Liver (tissue), 9 donors: ENCODE data around the gene TRIM9. TPM values are rescaled to one million over a fixed set of nuclear protein-coding genes. Genes with fewer than 3 reads are reported as not detected.

Experiments used
- DNase-seq: peaks from one replicate; pipeline ENCODE4 v3.0.0-alpha.2; 2017; ENCODE audit warnings: low spot score
- H3K27ac ChIP-seq, 2 donors: one replicate each; pipeline ENCODE4 v1.7.0; 2013; ENCODE audit warnings: inconsistent platforms in 2 of 2, low read length in 2 of 2, control low read depth in 1 of 2, low read depth in 1 of 2, mild to moderate bottlenecking in 1 of 2
- H3K27me3 ChIP-seq, 4 donors: one replicate each; pipeline versions ENCODE4 v1.6.1 to v1.7.0; 2013; ENCODE audit warnings: low read length in 3 of 4, inconsistent platforms in 1 of 4, mild to moderate bottlenecking in 1 of 4, moderate library complexity in 1 of 4; ENCODE audit not compliant: control insufficient read depth in 4 of 4, insufficient read depth in 4 of 4
- H3K36me3 ChIP-seq, 4 donors: one replicate each; pipeline versions ENCODE4 v1.6.1 to v1.7.0; 2013; ENCODE audit warnings: low read length in 3 of 4, mild to moderate bottlenecking in 3 of 4, low read depth in 1 of 4, moderate library complexity in 1 of 4; ENCODE audit not compliant: control insufficient read depth in 4 of 4, insufficient read depth in 3 of 4
- H3K4me1 ChIP-seq, 4 donors: one replicate each; pipeline versions ENCODE4 v1.6.1 to v1.7.0; 2013; ENCODE audit warnings: low read length in 3 of 4, mild to moderate bottlenecking in 3 of 4, moderate library complexity in 1 of 4; ENCODE audit not compliant: control insufficient read depth in 4 of 4, insufficient read depth in 4 of 4
- H3K4me3 ChIP-seq, 3 donors: one replicate each; pipeline versions ENCODE4 v1.6.1 to v1.7.0; 2013; ENCODE audit warnings: low read length in 3 of 3, control low read depth in 1 of 3, low read depth in 1 of 3, mild to moderate bottlenecking in 1 of 3
- H3K9ac ChIP-seq, 2 donors: one replicate each; pipeline ENCODE4 v1.7.0; 2013; ENCODE audit warnings: low read length in 2 of 2, mild to moderate bottlenecking in 2 of 2, moderate library complexity in 2 of 2, control low read depth in 1 of 2, low read depth in 1 of 2
- H3K9me3 ChIP-seq, 4 donors: one replicate each; pipeline versions ENCODE4 v1.6.1 to v1.7.0; 2013; ENCODE audit warnings: low read length in 3 of 4; ENCODE audit not compliant: control insufficient read depth in 4 of 4
- EGR1 ChIP-seq, 2 donors: IDR thresholded peaks; 2 replicates each; pipeline ENCODE4 v1.6.1; 2016 to 2018; ENCODE audit warnings: antibody characterized with exemption in 2 of 2, low read depth in 2 of 2
- FOXA1 ChIP-seq: IDR thresholded peaks from 2 replicates; pipeline ENCODE4 v1.6.1; 2016; ENCODE audit warnings: antibody characterized with exemption
- FOXA2 ChIP-seq: IDR thresholded peaks from 2 replicates; pipeline ENCODE4 v1.6.1; 2016; ENCODE audit warnings: antibody characterized with exemption
- GABPA ChIP-seq, 2 donors: IDR thresholded peaks in 1 of 2; conservative IDR thresholded peaks in 1 of 2; 2 replicates each; pipeline ENCODE4 v1.6.1; 2016; ENCODE audit warnings: antibody characterized with exemption in 2 of 2, mild to moderate bottlenecking in 1 of 2, moderate library complexity in 1 of 2
- HNF4A ChIP-seq, 2 donors: conservative IDR thresholded peaks; 2 replicates each; pipeline ENCODE4 v1.6.1; 2016; ENCODE audit warnings: antibody characterized with exemption in 2 of 2, mild to moderate bottlenecking in 2 of 2
- HNF4G ChIP-seq: IDR thresholded peaks from 2 replicates; pipeline ENCODE4 v1.6.1; 2016; ENCODE audit warnings: antibody characterized with exemption
- JUND ChIP-seq, 2 donors: IDR thresholded peaks; 2 replicates each; pipeline ENCODE4 v1.6.1; 2016; ENCODE audit warnings: antibody characterized with exemption in 2 of 2
- NR2F2 ChIP-seq: IDR thresholded peaks from 2 replicates; pipeline ENCODE4 v1.6.1; 2016; ENCODE audit warnings: antibody characterized with exemption
- RAD21 ChIP-seq, 2 donors: IDR thresholded peaks; 2 replicates each; pipeline ENCODE4 v1.6.1; 2016; ENCODE audit warnings: antibody characterized with exemption in 2 of 2, mild to moderate bottlenecking in 2 of 2
- RXRA ChIP-seq, 2 donors: IDR thresholded peaks; 2 replicates each; pipeline ENCODE4 v1.6.1; 2017 to 2018; ENCODE audit warnings: antibody characterized with exemption in 2 of 2, mild to moderate bottlenecking in 1 of 2
- TAF1 ChIP-seq: conservative IDR thresholded peaks from 2 replicates; pipeline ENCODE4 v1.6.1; 2016; ENCODE audit warnings: antibody characterized with exemption, mild to moderate bottlenecking
- YY1 ChIP-seq: IDR thresholded peaks from 2 replicates; pipeline ENCODE4 v1.6.1; 2016; ENCODE audit warnings: antibody characterized with exemption, mild to moderate bottlenecking
- WGBS: extraction: QIAGEN DNeasy Blood & Tissue Kit; methylation state at CpG from one replicate; pipeline ENCODE4 v1.1.7; 2013; 5-methylcytosine and 5-hydroxymethylcytosine counted together
- polyA plus RNA-seq, 2 donors: library from polyadenylated mRNA; stranded (reverse) in 1 of 2; unstranded in 1 of 2; fragments of 200-250 nt in 1 of 2; fragments of >200 nt in 1 of 2; fragmentation: Nextera tagmentation in 1 of 2; extraction: Ambion mirVana in 1 of 2; gene quantifications; one replicate each; pipeline versions ENCODE4 v1.2.1 to v1.2.3, GENCODE V29; 2013 to 2015
- total RNA-seq, 2 donors: library from RNA; depleted of rRNA; stranded (reverse); fragments of >200 nt; gene quantifications; one replicate each; pipeline ENCODE4 v1.2.3, GENCODE V29; 2014
- TF ChIP-seq, protein P1 (sequence below): fragments of 150-350 bp; IDR thresholded peaks from 2 replicates; pipeline ENCODE4 v1.5.1; 2017; ENCODE audit warnings: improper control_type of control experiment, low read depth, low read length; ENCODE audit not compliant: missing input control
- TF ChIP-seq, protein P2 (sequence below): IDR thresholded peaks from 2 replicates; pipeline ENCODE4 v1.6.1; 2016; ENCODE audit warnings: antibody characterized with exemption
- TF ChIP-seq, protein P3 (sequence below): IDR thresholded peaks from 2 replicates; pipeline ENCODE4 v1.6.1; 2016; ENCODE audit warnings: antibody characterized with exemption
- TF ChIP-seq, protein P4 (sequence below): IDR thresholded peaks from 2 replicates; pipeline ENCODE4 v1.6.1; 2016; ENCODE audit warnings: antibody characterized with exemption
- donor health status: healthy.
- donor health status: healthy.
- donor health status: healthy.
- donor health status: healthy.
- donor health status: healthy.

Gene TRIM9
- total and polyA plus RNA-seq, 4 donors = 0.09 to 1.6 (median 0.18) TPM

DNA sequence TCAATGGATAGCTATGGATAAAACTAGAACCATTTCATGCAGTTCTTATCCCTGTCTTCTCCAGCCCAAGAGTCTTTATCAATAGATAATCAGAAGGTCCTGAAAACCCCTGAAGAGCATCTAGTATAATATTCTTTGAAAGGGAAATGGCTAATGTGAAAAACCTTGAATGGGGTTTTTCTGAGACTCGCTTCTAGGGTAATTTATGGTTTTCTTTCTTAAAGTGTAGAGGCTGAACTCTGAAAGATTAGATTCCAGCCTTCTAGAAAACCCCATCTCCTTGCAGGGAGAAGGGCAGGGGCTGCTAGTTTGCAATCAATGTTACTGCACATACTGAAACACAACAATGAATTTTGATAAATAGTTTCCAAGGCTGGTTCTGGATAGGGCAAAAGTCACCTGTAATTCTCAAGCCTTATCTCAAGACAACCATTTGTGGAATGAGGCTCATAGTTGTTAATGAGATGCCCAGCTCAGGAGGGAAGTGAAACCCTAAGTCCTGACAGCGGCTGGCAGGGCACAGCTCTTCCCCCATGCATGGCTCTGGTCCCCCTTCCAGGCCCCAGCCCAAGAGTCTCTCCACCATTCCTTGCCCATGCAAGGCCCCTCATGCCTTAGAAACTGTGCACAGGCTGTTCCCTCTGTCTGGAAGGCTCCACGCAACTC is 116.9 kb downstream of the TRIM9 start:
- Histone ChIP-seq H3K36me3 (no peaks in the 10 kb centered on the region), H3K27ac (no peak overlapping the region), H3K27me3 (no peaks in the 10 kb centered on the region), H3K9me3 (no peaks in the 10 kb centered on the region), H3K4me3 (no peak overlapping the region), H3K4me1 (no peaks in the 10 kb centered on the region), H3K9ac (no peak overlapping the region)
- DNase-seq = no peak
- WGBS = 92% methylated on average over 3 of the region's 3 CpGs
- TF ChIP-seq, protein P1, sequence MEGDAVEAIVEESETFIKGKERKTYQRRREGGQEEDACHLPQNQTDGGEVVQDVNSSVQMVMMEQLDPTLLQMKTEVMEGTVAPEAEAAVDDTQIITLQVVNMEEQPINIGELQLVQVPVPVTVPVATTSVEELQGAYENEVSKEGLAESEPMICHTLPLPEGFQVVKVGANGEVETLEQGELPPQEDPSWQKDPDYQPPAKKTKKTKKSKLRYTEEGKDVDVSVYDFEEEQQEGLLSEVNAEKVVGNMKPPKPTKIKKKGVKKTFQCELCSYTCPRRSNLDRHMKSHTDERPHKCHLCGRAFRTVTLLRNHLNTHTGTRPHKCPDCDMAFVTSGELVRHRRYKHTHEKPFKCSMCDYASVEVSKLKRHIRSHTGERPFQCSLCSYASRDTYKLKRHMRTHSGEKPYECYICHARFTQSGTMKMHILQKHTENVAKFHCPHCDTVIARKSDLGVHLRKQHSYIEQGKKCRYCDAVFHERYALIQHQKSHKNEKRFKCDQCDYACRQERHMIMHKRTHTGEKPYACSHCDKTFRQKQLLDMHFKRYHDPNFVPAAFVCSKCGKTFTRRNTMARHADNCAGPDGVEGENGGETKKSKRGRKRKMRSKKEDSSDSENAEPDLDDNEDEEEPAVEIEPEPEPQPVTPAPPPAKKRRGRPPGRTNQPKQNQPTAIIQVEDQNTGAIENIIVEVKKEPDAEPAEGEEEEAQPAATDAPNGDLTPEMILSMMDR = no peak
- TF ChIP-seq, protein P2, sequence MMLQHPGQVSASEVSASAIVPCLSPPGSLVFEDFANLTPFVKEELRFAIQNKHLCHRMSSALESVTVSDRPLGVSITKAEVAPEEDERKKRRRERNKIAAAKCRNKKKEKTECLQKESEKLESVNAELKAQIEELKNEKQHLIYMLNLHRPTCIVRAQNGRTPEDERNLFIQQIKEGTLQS = no peak
- TF ChIP-seq RAD21 (IDR thresholded peaks at IDR 0.05) (no peak), EGR1 (IDR thresholded peaks at IDR 0.05; ENCODE audit: low read depth in 2 of 2) (no peak), GABPA (IDR thresholded peaks at IDR 0.05 in 1 of 2, conservative IDR thresholded peaks at IDR 0.05 in 1 of 2) (no peak)

DNA sequence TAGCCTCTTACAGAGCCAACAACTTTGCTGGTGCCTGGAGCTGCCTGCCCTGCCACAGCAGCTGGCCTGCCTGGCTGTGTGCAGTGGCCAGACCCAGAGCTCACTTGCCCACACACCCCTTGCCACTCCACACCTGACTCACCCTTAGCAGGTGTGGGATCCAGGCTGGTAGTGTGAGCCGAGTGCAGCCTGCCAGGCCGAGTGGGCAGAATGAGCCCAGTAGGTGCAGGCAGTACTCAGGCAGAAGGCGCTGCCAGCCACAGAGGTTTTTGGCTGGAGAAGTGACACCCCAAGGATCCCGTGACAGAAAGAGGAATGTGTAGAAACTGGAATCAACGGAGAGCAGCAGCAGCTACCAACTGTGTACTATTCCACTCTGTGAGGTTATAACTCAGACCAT is 120.8 kb downstream of the TRIM9 start:
- WGBS = 82% methylated on average over 5 of the region's 5 CpGs

DNA sequence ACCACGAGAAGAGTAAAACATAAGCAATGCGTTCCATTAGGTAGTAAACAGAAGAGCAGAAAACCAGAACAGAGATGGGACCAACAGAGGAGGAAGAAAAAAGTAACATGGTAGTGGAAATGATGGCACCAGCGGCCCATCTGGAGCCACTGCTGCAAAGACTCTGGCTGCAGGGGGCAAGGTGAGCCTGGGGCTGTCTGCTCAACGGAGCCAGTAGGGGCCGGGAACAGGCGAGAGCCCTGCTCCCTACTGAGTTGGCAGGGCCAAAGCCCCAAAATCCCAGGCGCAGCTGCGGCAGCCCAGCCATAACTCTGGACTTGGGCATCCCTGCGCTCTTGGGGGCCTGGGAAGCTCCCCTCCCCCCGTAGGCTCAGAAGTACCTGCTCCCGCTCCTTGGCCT is 122.2 kb downstream of the TRIM9 start:
- Histone ChIP-seq H3K27me3 (no peaks in the 10 kb centered on the region), H3K9me3 (no peaks in the 10 kb centered on the region), H3K4me1 (no peaks in the 10 kb centered on the region), H3K27ac (no peak overlapping the region), H3K36me3 (no peaks in the 10 kb centered on the region), H3K9ac (no peak overlapping the region), H3K4me3 (no peak overlapping the region)
- no peak for DNase-seq
- whole genome bisulfite sequencing = 90% methylated on average over 11 of the region's 11 CpGs
- no peak for TF ChIP-seq GABPA (IDR thresholded peaks at IDR 0.05 in 1 of 2, conservative IDR thresholded peaks at IDR 0.05 in 1 of 2)
- no peak for TF ChIP-seq JUND (IDR thresholded peaks at IDR 0.05)
- no peak for TF ChIP-seq HNF4G
- no peak for TF ChIP-seq YY1
- TF ChIP-seq TAF1 = no peak
- TF ChIP-seq, protein P2 = no peak
- no peak for TF ChIP-seq NR2F2
- TF ChIP-seq, protein P3, sequence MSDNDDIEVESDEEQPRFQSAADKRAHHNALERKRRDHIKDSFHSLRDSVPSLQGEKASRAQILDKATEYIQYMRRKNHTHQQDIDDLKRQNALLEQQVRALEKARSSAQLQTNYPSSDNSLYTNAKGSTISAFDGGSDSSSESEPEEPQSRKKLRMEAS = no peak
- TF ChIP-seq FOXA2 = no peak
- TF ChIP-seq, protein P1 = no peak
- TF ChIP-seq FOXA1 = no peak
- TF ChIP-seq HNF4A (conservative IDR thresholded peaks at IDR 0.05) = no peak
- TF ChIP-seq RAD21 (IDR thresholded peaks at IDR 0.05) = no peak
- TF ChIP-seq, protein P4, sequence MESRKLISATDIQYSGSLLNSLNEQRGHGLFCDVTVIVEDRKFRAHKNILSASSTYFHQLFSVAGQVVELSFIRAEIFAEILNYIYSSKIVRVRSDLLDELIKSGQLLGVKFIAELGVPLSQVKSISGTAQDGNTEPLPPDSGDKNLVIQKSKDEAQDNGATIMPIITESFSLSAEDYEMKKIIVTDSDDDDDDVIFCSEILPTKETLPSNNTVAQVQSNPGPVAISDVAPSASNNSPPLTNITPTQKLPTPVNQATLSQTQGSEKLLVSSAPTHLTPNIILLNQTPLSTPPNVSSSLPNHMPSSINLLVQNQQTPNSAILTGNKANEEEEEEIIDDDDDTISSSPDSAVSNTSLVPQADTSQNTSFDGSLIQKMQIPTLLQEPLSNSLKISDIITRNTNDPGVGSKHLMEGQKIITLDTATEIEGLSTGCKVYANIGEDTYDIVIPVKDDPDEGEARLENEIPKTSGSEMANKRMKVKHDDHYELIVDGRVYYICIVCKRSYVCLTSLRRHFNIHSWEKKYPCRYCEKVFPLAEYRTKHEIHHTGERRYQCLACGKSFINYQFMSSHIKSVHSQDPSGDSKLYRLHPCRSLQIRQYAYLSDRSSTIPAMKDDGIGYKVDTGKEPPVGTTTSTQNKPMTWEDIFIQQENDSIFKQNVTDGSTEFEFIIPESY = no peak
- TF ChIP-seq RXRA (IDR thresholded peaks at IDR 0.05) = no peak

More for the DNA sequence above, 120.8 kb downstream of the TRIM9 start:
- no peak overlapping the region for H3K27ac ChIP-seq
- no peak overlapping the region for H3K4me3 ChIP-seq
- H3K9me3 ChIP-seq = no peaks in the 10 kb centered on the region
- no peak overlapping the region for H3K9ac ChIP-seq
- no peaks in the 10 kb centered on the region for H3K4me1 ChIP-seq
- TF ChIP-seq, protein P2 = no peak
- TF ChIP-seq FOXA1 (no peak), HNF4G (no peak), NR2F2 (no peak), EGR1 (IDR thresholded peaks at IDR 0.05; ENCODE audit: low read depth in 2 of 2) (no peak), TAF1 (no peak), YY1 (no peak), GABPA (IDR thresholded peaks at IDR 0.05 in 1 of 2, conservative IDR thresholded peaks at IDR 0.05 in 1 of 2) (no peak), RAD21 (IDR thresholded peaks at IDR 0.05) (no peak)
- DNase-seq = no peak
- no peaks in the 10 kb centered on the region for H3K36me3 ChIP-seq
- H3K27me3 ChIP-seq = no peaks in the 10 kb centered on the region
